ENCODE results near the gene ZNF768.

DNA sequence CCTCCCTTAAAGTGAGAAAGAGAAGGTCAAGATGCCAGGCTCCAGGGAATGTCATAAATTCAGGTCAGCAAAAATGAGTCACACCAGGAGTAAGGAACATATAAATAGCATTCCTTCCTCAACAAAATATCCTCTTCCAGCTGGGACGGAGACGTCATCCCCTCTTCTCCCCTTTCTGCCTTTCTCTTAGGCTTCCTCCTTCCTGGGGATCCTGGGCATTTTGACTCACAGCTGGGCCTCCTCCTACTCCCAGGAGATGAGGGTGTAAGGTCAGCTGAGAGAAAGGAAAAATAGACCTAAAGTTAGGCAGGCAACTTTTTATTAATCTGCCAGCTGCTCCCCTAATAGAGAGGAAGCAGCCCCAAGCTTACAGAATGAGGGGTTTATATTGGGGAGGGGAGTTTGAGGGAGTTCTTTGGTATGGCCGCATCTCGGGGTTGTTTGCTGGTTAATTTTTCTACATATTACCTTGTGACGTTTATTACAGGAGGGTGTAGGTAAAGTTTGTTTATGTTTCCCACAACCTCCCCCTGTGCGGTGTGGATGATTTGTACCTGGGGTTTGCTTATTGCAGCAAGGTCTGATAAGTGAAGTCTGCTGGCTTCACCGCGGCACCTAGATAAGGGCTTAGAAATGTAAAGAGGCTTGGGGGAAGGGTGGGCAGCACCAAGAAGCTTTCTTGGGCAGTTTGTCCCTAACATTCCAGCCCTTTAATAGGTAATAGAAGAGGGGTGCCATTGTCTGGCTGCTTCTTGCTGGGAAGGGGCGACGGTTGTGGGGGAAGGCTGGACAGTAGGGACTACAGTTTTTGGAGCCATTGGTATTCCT lies 15.3 kb upstream of the ZNF768 start:
- TF ChIP-seq, protein P1, sequence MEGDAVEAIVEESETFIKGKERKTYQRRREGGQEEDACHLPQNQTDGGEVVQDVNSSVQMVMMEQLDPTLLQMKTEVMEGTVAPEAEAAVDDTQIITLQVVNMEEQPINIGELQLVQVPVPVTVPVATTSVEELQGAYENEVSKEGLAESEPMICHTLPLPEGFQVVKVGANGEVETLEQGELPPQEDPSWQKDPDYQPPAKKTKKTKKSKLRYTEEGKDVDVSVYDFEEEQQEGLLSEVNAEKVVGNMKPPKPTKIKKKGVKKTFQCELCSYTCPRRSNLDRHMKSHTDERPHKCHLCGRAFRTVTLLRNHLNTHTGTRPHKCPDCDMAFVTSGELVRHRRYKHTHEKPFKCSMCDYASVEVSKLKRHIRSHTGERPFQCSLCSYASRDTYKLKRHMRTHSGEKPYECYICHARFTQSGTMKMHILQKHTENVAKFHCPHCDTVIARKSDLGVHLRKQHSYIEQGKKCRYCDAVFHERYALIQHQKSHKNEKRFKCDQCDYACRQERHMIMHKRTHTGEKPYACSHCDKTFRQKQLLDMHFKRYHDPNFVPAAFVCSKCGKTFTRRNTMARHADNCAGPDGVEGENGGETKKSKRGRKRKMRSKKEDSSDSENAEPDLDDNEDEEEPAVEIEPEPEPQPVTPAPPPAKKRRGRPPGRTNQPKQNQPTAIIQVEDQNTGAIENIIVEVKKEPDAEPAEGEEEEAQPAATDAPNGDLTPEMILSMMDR (IDR thresholded peaks at IDR 0.05), result no peak
- TF ChIP-seq POLR2AphosphoS5 (IDR thresholded peaks at IDR 0.05), result no peak
- TF ChIP-seq POLR2A (IDR thresholded peaks at IDR 0.05), result no peak

Measured in breast epithelium (tissue), 3 donors.